ENCODE results near the gene PMM2. TPM values are rescaled to one million over a fixed set of nuclear protein-coding genes. Genes with fewer than 3 reads are reported as not detected.
A peak's percentile ranks its signal among the peaks of the same experiment; 100 is the strongest.
"Not testable (repeated sequence)": the region's sequence is repeated elsewhere in the genome, so short reads cannot be mapped to it uniquely, and the experiment has no call there.

Gene PMM2
- total RNA-seq, 1 experiment from 2014 or later, result 34.7 TPM

- no peak for DNase-seq (ENCODE audit: low spot score)
Measured at GRCh38 chr16:8866884-8867215, 69.2 kb downstream of the PMM2 start.

- no peak for DNase-seq (ENCODE audit: low spot score)
Measured at GRCh38 chr16:8867216-8867931, 69.7 kb downstream of the PMM2 start.

- DNase-seq (ENCODE audit: low spot score), result no peak
Measured at GRCh38 chr16:8867932-8868415, 70.3 kb downstream of the PMM2 start.

GRCh38 chr16:8868416-8869211 lies 71.0 kb downstream of the PMM2 start, which contains the start of gene CARHSP1:
TSS of gene CARHSP1 (minus strand) at chr16:8869006. CDS start at chr16:8859328, 9,678 bp downstream.
- peak; percentile 83 for DNase-seq (ENCODE audit: low spot score)

GRCh38 chr16:8869212-8869987 lies 71.8 kb downstream of the PMM2 start:
- no peak for DNase-seq (ENCODE audit: low spot score)

GRCh38 chr16:8869988-8870241 lies 72.3 kb downstream of the PMM2 start:
- not testable (repeated sequence) for DNase-seq (ENCODE audit: low spot score)

GRCh38 chr16:8872071-8872470 lies 74.4 kb downstream of the PMM2 start:
- DNase-seq (ENCODE audit: low spot score), result no peak

- DNase-seq (ENCODE audit: low spot score), result no peak
Measured at GRCh38 chr16:8872967-8873865, 75.6 kb downstream of the PMM2 start.

GRCh38 chr16:8873866-8874195 lies 76.2 kb downstream of the PMM2 start:
- not testable (repeated sequence) for DNase-seq (ENCODE audit: low spot score)

GRCh38 chr16:8874388-8874787 lies 76.7 kb downstream of the PMM2 start:
- no peak for DNase-seq (ENCODE audit: low spot score)

GRCh38 chr16:8875317-8875716 lies 77.7 kb downstream of the PMM2 start:
- not testable (repeated sequence) for DNase-seq (ENCODE audit: low spot score)

- DNase-seq (ENCODE audit: low spot score), result no peak
Measured at GRCh38 chr16:8877894-8878522, 80.4 kb downstream of the PMM2 start.

GRCh38 chr16:8878523-8878911 lies 80.9 kb downstream of the PMM2 start:
- DNase-seq (ENCODE audit: low spot score), result peak; percentile 82

- DNase-seq (ENCODE audit: low spot score), result no peak
Measured at GRCh38 chr16:8880839-8881510, 83.3 kb downstream of the PMM2 start.

GRCh38 chr16:8882041-8882617 lies 84.5 kb downstream of the PMM2 start, which contains the start of gene LITAFD:
TSS of gene LITAFD (plus strand) at chr16:8882351. CDS start at chr16:8884356, 2,005 bp downstream.
- DNase-seq (ENCODE audit: low spot score), result no peak

GRCh38 chr16:8882725-8883377 lies 85.2 kb downstream of the PMM2 start:
- DNase-seq (ENCODE audit: low spot score), result no peak

GRCh38 chr16:8885674-8886592 lies 88.3 kb downstream of the PMM2 start:
- DNase-seq (ENCODE audit: low spot score), result peak; percentile 80
